ENCODE results near the gene VPS51.

Gene VPS51

DNA sequence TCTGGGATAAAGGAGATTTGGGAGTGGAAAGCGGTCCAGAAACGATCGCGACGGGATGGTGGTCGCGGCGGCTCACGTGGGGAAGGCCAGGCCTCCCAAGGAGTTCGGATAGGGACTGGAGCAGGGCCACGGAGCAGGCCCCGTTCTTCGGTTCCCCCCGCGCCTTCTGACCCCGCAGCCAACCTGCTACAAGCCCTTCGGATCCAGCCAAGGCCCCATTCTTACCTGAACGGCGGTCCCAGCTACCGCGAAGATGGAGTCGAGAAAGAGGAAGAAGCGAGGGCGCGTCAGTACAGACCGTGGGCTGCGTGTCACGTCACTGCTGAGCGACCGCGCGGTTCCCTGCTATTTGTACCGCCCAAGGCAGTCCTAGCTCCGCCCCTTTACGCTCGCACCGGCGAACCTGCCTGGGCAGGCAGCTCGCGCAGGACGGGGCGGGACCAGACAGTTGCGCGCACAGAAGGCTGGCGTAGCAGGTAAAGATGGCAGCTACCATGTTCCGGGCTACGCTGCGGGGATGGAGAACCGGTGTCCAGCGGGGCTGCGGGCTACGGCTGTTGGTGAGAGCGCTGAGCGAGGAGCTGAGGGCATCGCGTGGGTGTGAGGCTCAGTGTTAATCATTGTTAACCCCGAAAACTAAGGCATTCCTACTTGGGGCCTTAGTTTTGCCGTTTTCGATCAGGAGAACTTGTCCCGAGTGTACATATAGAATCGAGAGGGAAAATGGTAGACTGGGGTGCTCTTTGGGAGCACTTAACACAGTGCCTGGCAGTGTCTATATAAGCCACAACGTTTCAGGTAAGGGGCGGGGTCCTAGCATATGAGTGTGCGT lies 26.1 kb downstream of the VPS51 start, which contains the start of the genes FAU and MRPL49:
TSS of gene FAU (minus strand) at position 270 of the 832 bp plus-strand sequence. CDS start 321 bp downstream, outside the sequence.
TSS of gene MRPL49 (plus strand) at position 457 of the 832 bp plus-strand sequence. CDS start at position 483, 26 bp downstream.
- DNase-seq: peak; percentile 98

GRCh38 chr11:65124480-65125196 lies 28.6 kb downstream of the VPS51 start:
- peak; percentile 22 for DNase-seq

DNA sequence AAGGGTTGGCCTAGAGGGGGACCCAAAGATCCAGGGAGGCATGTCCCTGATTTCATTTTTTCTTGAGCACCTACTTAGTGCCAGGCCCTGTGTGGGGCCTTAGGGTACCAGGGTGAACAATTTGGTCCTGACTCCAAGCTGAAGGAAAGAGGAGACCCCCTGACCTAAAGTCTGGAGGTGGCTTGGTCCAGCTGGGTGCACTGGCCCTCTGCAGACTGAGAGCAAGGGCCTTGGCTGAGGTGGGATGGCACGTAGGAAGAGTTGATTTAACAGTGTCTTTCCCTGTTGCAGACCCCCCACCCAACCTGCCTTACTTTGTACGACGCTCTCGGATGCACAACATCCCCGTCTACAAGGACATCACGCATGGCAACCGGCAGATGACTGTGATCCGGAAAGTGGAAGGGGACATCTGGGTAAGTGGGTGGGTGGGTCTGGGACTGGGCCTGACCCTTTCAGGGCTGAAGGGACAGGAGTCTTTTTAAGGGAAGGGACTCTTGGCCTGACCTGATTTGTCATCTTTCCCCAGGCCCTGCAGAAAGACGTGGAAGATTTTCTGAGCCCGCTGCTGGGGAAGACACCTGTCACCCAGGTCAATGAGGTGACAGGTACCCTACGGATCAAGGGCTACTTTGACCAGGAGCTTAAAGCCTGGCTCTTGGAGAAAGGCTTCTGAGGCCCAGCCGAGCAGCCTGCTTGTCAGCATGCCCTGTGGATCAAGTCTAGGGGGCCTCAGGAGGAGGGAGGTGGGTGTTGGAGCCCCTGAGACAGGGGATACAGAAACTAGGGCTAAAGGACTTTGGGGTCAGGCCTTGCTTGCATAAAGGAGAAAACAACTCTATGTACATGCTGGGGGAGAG lies 29.4 kb downstream of the VPS51 start:
- no peak for DNase-seq

DNA sequence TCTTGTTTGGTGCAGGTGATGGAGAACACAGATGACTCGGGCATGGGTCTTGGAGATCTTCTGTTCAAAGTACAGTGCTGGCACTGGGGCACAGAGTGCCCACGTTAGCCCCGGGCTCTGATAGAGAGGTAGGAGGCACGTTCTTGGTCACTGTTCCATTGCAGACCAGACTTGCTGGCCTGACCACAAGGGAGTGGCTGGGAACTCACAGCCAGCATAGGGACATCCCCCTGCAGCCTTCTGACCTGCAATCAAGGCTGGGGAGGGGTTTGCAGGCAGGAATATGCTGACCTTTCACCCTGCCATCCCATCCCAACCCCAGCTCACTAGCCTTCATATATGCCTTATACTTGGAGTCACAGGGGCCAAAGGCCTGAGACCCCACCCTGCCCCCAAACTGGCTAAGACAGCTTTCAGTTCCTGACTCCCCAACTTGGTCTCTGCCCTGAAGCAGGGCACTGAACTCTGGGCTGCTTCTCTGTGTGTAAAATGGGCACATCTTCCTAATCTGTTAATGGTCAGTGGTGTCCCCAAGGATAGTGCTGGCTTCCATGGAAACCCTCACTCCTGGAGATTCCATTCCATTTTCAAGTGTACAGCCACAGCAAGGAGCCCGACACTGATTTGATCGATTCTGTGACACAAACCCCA lies 30.7 kb downstream of the VPS51 start:
- peak; percentile 19 for DNase-seq

GRCh38 chr11:65127473-65128181 lies 31.6 kb downstream of the VPS51 start:
- DNase-seq: peak; percentile 19

DNA sequence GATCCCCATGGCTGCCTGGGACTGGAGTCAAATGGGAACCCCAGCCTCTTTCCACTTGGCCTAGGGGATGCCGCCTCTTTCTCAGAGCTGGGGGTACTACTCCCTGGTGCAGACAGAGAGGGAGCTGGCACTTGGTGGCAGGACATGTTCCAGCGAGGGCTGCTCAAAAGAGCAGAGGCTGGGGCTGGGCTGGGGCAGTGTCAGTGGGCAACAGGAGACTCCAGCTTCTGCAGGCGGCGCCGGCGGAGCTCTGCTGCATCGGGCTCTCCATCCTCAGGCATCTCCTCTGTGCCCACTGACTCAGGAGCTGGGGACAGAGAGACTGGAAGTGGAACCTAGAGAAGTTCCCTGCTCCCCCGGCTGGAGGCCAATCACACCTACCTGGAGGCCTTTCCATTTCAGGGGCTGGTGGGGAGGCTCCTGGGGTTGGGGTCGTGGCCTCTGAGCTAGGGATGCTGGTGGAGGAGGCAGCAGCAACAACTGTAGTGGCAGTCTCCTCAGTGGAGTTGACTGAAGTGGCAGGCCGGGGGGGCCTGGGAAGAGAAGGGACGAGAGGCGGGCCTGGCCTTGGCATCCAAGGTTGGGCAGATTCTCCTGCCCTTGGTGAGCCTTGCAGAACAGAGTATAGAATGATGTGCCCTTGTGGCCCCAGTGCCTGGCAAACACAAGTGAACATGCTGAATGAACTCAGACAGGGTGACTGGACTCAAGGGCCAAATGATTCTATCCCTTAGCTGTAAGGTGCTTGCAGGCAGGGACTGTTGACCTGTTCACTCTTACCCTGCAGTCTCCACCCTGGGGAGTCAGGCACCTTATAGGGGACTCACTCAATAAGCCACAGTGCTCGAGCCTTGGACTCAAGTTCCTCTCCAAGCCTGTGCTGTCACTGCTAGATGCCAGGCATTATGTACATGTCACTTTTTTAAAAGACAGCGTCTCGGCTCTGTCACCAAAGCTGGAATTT lies 32.5 kb downstream of the VPS51 start:
- DNase-seq: peak; percentile 8

- peak; percentile 22 for DNase-seq
These were observed 33.8 kb downstream of the VPS51 start for GRCh38 chr11:65129649-65130441.

GRCh38 chr11:65130631-65131416 lies 34.8 kb downstream of the VPS51 start:
- peak; percentile 19 for DNase-seq

DNA sequence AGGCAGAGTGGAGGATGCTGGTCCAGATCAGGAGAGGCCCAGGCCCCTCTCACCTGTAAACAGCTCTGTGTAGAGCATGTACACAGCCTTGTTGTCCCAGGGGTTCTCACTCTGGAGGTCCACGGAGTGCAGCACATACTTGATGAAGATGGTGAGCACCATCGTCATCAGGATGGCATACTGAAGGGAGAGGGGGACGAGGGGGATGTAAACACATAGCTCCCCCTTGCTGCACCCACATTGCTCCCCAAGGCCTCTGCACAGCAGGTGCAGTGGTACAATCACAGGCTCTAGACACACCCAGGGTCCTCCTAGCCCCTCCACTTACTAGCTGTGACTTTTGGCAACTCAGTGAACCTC lies 35.4 kb downstream of the VPS51 start:
- no peak for DNase-seq

- DNase-seq: no peak
These were observed 35.9 kb downstream of the VPS51 start for GRCh38 chr11:65131895-65132237.

DNA sequence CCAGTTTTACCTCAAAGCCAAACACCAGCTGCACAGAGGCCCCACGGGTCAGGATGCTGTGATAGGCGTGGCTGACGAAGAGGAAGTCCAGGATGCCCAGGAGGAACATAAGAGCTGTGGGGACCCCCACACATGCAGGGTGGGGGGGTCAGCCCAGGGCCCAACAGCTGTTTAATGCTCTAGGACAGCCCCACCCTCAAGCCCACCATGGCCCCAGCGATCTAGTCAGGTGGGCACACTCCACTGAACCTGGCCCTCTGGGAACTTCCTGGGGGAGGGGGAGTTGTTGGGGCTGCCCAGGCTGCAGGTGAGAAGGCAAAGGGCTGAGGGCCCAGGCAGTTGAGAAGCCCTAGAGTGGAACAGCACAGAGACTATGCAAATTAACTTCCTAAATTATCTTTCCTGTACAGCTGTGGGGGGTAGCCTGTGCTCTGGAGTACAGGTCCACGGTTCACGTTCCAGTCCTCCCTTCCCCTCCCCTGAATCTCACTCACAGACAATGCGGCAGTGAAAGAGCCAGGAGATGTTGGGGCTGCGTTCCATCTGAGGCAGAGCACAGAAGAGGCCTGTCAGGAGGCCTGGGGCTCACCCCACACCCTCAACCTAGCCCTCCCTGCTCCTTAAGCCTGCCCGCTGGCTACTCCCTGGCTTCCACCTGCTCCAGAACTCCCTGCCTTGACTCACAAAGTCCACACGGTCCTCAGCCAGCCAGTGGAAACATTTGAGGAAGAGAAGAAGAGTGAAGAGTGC lies 36.4 kb downstream of the VPS51 start:
- DNase-seq: no peak

DNA sequence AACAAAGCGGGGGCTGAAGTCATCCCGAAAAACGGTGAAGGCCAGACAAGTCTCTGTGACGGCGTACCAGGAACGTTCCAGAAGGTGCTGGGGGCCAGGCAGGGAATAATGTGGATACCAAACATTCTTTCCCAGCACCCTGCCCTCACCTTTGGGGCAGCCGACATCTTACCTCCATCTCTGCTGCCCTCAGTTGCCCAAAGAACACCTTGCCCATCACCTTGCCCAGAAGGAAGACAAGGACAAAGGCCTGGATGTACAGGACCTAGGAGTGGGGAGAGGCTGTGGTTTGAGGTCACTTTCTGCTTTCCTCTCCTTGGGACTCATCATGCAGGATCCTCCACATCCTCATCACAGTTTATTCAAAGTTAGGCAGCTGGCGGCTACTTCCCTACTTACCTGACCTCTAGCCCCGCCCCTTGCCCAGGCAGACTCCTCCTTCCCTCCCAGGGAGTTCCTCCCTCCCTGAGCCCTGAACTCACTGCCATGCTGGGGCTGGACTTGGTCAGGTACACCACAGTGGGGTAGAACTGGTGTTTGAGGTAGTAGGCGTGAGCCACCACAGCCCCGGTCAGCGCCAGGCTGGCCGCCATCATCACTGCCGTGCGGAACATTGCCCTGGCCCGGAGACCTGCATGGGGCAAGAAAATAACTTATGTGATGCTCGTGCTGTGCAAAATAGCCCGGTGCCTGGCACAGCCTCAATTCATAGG lies 37.1 kb downstream of the VPS51 start:
- no peak for DNase-seq

DNA sequence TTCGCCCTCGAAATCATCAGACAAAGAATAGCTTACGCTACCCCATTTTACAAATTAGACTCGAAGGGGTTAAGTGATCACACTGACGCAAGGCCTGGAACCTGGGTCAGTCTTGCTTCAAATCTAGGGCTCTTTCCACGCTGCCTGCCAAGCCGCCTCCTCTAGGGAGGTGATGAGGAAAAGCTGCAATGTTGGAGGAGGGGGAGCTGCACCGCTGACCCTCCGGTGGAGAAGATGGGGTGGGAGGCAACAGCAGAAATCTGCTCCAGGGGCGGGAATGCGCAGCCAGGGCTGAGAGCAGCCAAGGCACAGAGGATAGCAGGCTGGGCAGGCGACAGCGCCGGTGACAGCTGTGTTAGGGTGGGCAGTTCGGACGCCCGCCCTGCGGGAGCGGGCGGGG lies 37.7 kb downstream of the VPS51 start:
- peak; percentile 86 for DNase-seq

GRCh38 chr11:65134240-65134951 lies 38.4 kb downstream of the VPS51 start, which contains the start of gene SYVN1:
Gene SYVN1 (minus strand): TSS chr11:65134519. CDS start chr11:65133601, 918 bp downstream.
- peak; percentile 95 for DNase-seq

DNA sequence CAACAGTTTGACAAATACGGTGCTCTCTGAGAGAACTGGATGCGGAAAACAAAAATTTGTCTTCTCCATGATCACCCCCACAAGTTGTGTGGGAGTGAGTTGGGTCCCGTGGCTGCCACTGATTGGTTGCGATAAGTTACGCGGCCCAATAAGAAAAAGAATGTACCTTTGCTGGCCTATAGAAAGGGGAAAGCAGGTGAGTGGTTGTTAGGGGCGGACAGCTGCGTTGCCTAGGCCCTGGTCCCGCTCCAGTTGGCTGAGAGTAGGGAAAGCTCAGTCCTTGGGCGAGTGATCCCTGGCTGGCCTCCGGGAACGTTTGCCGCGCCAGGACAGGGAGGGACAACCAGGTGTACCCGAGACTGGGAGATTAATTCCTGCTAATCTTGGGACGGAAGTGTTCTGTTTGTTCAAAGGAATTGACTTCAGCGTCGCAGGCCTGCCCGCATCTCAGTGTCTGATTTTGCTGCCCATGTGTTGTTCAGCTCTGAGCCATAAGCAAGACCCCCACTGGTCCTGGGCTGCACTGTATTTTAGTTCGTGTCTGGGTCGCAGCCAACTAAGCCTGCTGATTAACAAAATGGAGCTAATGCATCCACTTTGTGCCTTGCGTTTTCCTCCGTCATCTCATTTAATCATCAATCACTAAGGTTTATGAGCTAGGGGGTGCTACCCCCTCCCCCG lies 39.1 kb downstream of the VPS51 start:
- DNase-seq: peak; percentile 95

- no peak for DNase-seq
These were observed 39.7 kb downstream of the VPS51 start for GRCh38 chr11:65135633-65136145.
